Epithelial cell of esophagus (primary cell): ENCODE results near the gene RAD51B.

Experiments used
- DNase-seq: peaks from one replicate; pipeline ENCODE4 v3.0.0; 2010; ENCODE audit warnings: low read depth
- H3K4me3 ChIP-seq: 2 replicates; pipeline ENCODE4 v1.5.1; 2011; ENCODE audit warnings: mild to moderate bottlenecking, low read length, control low read depth
- TF ChIP-seq, protein P1 (sequence below): IDR thresholded peaks from 2 replicates; pipeline ENCODE4 v1.5.1; 2011; ENCODE audit warnings: low read depth, mild to moderate bottlenecking, low read length, control low read depth, inconsistent platforms; ENCODE audit not compliant: insufficient read depth; ENCODE audit errors: missing control alignments

The RAD51B gene

GRCh38 chr14:68681256-68682011, 861.9 kb downstream of the RAD51B start:
- TF ChIP-seq, protein P1, sequence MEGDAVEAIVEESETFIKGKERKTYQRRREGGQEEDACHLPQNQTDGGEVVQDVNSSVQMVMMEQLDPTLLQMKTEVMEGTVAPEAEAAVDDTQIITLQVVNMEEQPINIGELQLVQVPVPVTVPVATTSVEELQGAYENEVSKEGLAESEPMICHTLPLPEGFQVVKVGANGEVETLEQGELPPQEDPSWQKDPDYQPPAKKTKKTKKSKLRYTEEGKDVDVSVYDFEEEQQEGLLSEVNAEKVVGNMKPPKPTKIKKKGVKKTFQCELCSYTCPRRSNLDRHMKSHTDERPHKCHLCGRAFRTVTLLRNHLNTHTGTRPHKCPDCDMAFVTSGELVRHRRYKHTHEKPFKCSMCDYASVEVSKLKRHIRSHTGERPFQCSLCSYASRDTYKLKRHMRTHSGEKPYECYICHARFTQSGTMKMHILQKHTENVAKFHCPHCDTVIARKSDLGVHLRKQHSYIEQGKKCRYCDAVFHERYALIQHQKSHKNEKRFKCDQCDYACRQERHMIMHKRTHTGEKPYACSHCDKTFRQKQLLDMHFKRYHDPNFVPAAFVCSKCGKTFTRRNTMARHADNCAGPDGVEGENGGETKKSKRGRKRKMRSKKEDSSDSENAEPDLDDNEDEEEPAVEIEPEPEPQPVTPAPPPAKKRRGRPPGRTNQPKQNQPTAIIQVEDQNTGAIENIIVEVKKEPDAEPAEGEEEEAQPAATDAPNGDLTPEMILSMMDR, result no peak
- no peak for DNase-seq
- H3K4me3 ChIP-seq, result no peak overlapping the region

- TF ChIP-seq, protein P1, result no peak
- DNase-seq, result peak; percentile 81
- no peak overlapping the region for H3K4me3 ChIP-seq
These were observed 862.9 kb downstream of the RAD51B start for GRCh38 chr14:68682166-68683103.

- TF ChIP-seq, protein P1, result no peak
- no peak for DNase-seq
- H3K4me3 ChIP-seq, result no peak overlapping the region
These were observed 863.7 kb downstream of the RAD51B start for GRCh38 chr14:68683326-68683725.

- TF ChIP-seq, protein P1, result no peak
- DNase-seq, result no peak
- no peak overlapping the region for H3K4me3 ChIP-seq
These were observed 865.2 kb downstream of the RAD51B start for GRCh38 chr14:68684466-68685418.

GRCh38 chr14:68685419-68686204, 866.0 kb downstream of the RAD51B start:
- peak; percentile 96 for DNase-seq
- H3K4me3 ChIP-seq, result no peak overlapping the region
- TF ChIP-seq, protein P1, result no peak

DNA sequence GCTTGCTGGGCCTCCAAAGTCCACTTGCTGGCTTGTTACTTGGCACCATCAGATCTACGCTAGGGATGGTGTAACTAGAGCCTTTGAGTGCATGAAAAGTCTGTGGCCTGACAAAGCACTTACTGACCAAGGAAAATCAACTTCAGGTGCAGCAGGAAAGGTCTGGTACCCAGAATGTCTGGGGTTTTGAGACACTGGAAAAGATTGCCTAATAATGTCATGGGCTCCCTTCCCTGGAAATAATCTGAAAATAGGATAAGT, 866.6 kb downstream of the RAD51B start:
- no peak for DNase-seq
- TF ChIP-seq, protein P1, result no peak
- no peak overlapping the region for H3K4me3 ChIP-seq
